SW 1271 (cell line): ENCODE measurements around the gene STAB1.
"Not testable (repeated sequence)": the region's sequence is repeated elsewhere in the genome, so short reads cannot be mapped to it uniquely, and the experiment has no call there.

ENCODE experiments used
- DNase-seq, 2 experiments: peaks; one replicate each; lab custom pipeline; 2025; lab: John Stamatoyannopoulos, UW

Gene STAB1

DNA sequence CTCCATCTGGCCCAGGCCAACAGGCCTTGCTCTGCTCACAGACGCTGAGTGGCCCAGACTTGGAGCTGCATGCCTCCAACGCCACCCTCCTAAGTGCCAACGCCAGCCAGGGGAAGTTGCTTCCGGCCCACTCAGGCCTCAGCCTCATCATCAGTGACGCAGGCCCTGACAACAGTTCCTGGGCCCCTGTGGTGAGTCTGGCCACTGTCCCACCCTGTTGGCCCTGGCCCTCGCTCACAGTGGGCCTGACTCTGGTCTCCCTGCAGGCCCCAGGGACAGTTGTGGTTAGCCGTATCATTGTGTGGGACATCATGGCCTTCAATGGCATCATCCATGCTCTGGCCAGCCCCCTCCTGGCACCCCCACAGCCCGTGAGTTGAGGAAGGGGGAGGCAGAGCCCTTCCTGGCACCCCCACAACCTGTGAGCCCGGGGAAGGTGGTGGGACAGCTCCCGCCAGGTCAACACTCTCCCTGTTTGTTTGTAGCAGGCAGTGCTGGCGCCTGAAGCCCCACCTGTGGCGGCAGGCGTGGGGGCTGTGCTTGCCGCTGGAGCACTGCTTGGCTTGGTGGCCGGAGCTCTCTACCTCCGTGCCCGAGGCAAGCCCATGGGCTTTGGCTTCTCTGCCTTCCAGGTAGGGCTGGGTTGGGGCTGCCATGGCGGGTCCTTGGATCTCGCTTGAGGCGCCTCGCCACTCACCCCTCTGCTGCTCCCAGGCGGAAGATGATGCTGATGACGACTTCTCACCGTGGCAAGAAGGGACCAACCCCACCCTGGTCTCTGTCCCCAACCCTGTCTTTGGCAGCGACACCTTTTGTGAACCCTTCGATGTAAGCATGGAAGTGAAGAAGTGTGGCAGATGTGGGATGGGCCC lies 28.5 kb downstream of the STAB1 start:
- DNase-seq = no peak

DNA sequence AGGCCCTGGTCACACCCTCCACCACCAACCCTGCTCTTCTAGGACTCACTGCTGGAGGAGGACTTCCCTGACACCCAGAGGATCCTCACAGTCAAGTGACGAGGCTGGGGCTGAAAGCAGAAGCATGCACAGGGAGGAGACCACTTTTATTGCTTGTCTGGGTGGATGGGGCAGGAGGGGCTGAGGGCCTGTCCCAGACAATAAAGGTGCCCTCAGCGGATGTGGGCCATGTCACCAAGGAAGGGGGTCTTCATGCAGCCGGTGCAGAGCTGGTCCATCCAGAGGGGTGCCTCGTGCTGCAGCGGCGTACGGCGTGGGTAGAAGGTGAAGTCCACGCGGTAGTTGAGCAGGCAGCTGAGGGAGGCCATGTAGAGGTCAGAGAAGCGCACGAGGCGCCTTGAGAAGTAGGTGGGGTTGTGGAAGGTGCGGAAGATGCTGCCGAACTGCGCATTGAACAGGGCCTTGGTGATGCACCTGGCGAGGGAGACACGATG lies 29.2 kb downstream of the STAB1 start:
- no peak for DNase-seq

DNA sequence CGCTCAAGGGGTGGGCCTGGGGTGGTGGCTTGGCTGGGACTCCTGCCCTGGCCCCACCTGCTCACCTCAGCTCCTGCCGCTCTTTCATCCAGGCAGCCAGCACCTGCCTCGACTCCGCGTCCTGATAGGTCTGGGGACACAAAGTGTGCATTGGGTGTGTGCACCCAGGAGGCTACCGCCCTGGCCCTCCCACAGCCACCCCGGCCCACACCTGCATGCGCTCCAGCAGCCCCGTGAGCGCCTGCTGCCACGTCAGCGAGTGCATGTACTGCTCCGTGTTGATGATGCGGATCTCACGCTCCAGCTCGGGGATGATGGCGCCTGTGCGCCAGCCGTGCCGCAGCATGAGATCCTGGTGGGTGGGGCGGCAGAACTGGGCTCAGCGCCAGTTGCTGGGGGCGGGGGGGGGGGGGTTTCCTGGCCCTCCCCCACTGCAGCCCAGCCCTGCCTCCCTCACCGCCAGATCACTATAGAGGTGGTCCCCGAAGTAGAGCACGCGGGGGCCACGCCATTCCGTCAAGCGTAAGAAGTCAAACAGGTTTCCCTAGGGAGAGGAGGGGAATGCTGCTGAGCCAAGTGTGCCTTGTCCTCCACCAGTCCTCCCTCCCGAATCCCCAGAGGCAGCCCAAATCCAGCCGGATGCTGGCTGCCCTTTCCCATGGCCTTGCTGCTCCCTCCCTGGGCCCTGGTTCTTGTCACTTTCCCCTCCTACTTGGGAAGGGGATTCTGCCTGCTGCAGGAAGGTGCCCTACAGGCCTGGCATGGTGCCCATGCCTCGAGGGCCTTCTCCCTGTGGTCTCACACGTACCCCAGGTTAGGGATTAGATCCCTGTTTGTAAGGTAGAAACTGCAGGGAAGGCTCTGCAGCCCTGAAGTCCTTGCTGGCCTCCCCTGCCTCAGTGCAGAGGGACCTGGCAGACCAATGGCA lies 29.9 kb downstream of the STAB1 start:
- DNase-seq = no peak

- DNase-seq = no peak
Observed at GRCh38 chr3:52525680-52526561, 30.8 kb downstream of the STAB1 start.

DNA sequence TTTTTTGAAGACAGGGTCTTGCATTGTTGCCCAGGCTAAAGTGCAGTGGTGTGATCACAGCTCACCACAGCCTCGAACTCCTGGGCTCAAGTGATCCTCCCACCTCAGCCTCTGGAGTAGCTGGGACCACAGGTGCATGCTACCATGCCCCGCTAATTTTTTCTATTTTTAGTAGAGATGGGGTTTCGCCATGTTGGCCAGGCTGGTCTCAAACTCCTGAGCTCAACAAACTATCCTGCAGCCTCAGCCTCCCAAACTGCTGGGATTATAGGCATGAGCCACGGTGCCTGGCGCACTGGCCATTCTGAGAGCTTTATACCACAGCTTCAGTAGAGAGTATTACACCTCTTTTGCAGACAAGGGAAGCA lies 31.5 kb downstream of the STAB1 start:
- not testable (repeated sequence) for DNase-seq

DNA sequence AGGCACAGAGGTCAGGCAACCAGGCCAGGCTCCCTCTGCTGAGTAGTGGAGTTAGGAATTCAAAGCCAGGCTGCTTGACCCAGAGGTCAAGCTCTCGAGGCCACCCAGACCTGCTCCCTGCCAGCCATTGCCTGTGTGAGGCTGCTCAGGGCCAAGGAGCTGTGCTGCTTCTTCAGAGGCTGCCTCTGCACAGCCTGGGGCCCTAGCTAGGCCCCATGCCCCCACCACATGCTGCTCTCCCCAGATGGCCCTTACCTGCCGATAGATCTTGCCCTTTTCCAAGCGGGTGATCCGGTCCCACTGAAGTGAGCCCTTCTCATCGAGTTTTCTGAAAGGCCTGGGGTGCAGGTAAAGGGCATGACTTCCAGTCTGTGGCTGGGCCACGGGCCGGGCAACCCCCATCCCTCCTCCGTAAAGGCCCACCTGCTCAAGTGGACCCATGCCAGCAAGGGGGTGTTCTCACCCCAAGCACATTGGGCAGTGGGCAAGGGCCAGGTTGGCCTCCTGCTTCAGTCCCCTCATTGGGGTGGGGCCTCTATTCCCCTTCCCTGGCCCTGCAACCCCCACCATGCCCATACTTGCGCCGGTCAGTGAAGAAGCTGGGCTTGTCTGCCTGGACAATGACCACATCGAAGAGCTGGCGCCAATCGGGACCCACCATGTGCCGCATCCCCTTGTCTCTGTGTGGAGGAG lies 32.0 kb downstream of the STAB1 start:
- no peak for DNase-seq

DNA sequence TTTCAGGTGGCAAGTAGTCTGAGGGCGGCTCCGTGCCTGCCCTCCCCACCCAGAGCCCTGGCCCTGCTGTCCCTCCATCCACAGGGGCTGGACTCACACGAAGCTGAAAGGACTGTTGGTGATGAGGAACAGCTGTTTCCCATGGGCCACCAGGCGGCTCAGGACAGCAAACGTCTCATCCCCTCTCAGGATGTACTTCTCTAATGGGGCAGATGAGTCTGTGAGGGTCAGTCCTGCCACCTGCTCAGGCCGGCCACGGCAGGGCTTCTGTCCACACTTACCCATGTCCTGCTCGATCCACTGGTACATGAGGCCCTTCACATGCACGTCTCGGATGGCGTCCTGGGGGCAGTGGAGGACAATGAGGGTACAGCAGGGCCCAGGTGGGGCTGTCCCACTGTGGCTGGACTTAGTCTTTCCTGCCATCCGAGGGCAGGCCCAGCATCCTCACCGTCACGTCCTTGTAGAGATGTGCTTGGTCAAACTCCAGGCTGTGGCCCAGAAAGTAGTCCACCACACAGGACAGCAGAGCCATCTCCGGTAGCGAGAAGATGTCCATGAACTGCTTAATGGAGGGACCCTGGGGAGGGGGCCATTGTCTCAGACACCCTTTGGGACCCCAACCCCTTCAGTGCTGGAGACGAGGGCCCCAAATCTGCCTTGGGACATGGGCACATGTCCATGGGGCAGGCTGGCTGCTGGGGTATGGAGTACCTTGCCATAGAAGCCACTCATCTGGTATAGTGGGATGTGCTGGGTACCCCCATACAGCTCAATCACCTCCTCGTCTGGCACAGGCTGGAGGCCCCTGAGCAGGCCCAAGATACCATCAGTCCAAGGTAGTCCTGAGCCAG lies 32.8 kb downstream of the STAB1 start:
- no peak for DNase-seq

- no peak for DNase-seq
Observed at GRCh38 chr3:52528586-52529375, 33.6 kb downstream of the STAB1 start.

- DNase-seq = no peak
Observed at GRCh38 chr3:52529376-52530333, 34.5 kb downstream of the STAB1 start.

- DNase-seq = no peak
Observed at GRCh38 chr3:52530918-52531826, 36.0 kb downstream of the STAB1 start.

GRCh38 chr3:52531860-52532516 lies 36.9 kb downstream of the STAB1 start:
- no peak for DNase-seq

- no peak for DNase-seq
Observed at GRCh38 chr3:52532517-52532837, 37.3 kb downstream of the STAB1 start.

DNA sequence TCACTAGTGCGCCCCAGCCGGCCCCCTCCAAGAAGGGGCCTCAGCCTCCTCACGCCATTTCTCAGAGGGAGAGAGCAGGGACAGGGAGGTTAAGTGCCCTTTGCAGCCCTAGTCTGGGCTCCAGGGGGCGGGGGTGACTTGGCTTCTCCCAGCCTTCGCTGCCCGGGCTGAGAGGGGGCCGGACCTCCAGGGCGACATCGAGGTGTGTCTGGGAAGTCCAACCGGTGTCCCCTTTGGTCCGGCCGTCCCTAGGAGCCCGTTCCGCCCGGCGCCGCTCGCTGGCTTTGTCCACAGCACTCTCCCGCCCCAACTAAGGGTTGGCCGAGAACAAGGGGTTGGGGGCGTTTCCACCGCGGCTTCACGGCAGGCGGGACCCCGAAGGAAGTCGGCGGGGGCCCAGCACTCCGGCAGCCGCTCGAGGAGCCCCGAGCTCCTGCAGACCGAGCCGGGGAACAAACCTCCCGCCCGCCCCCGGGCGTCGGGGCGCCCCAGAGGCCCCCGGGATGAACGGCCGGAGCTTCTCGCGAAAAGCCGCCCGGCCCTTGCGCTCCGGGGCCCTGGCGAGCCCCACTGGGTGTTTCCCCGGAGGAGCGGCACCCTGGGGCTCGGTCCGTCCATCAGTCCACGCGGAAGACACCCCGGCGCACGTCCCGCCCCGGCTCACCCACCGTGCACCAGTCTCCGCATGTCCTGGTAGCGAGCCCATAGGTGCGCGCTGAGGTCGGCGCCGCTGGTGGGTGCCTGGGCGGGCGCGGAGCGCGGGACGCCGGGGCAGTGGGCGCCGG lies 37.9 kb downstream of the STAB1 start:
- DNase-seq = no peak

GRCh38 chr3:52533623-52534280 lies 38.6 kb downstream of the STAB1 start, which contains the start of gene NT5DC2:
Gene NT5DC2, minus strand, starts transcription at chr3:52533857. Its CDS starts 120 bp downstream, at chr3:52533737.
- DNase-seq = peak in 1 of 2 experiments; percentile 57
